GM23338 (cell line): Measurements from ENCODE around the gene CNOT4. TPM values are rescaled to one million over a fixed set of nuclear protein-coding genes. Genes with fewer than 3 reads are reported as not detected.

Source experiments
- ATAC-seq: fragments of 200-7000 bp; cut with Tn5 transposase; 3 replicates; pipeline ENCODE4 v1.9.1; 2020
- DNase-seq: peaks from one replicate; pipeline ENCODE4 v3.0.0-alpha.2; 2015; ENCODE audit warnings: low spot score
- H2AFZ ChIP-seq: fragments of 200-600 bp; sonication (generic); 2 replicates; pipeline ENCODE4 v1.8.0; 2016; ENCODE audit warnings: antibody characterized with exemption, mild to moderate bottlenecking, moderate library complexity
- H3F3A ChIP-seq: fragments of 200-600 bp; sonication (generic); replicated peaks from 2 replicates; pipeline ENCODE4 v1.8.0; 2017; ENCODE audit warnings: antibody characterized with exemption, mixed run types, low read depth
- H3K27ac ChIP-seq: fragments of 200-600 bp; sonication (generic); 2 replicates; pipeline ENCODE4 v1.6.1; 2016; ENCODE audit warnings: low read depth
- H3K27me3 ChIP-seq: fragments of 200-600 bp; sonication (generic); 2 replicates; pipeline ENCODE4 v1.8.0; 2016; ENCODE audit warnings: mild to moderate bottlenecking, mixed run types, moderate library complexity; ENCODE audit not compliant: insufficient read depth
- H3K36me3 ChIP-seq: fragments of 200-600 bp; sonication (generic); 2 replicates; pipeline ENCODE4 v1.8.0; 2016; ENCODE audit warnings: mild to moderate bottlenecking; ENCODE audit not compliant: insufficient read depth
- H3K4me1 ChIP-seq: fragments of 200-600 bp; sonication (generic); 2 replicates; pipeline ENCODE4 v1.8.0; 2016; ENCODE audit warnings: mild to moderate bottlenecking, moderate library complexity; ENCODE audit not compliant: insufficient read depth
- H3K4me2 ChIP-seq: fragments of 200-600 bp; sonication (generic); 2 replicates; pipeline ENCODE4 v1.7.1; 2017; ENCODE audit warnings: mixed run types
- H3K4me3 ChIP-seq: fragments of 200-600 bp; sonication (generic); 2 replicates; pipeline ENCODE4 v1.6.1; 2016; ENCODE audit warnings: mixed run types
- H3K79me2 ChIP-seq: fragments of 200-600 bp; sonication (generic); replicated peaks from 2 replicates; pipeline ENCODE4 v1.8.0; 2017; ENCODE audit warnings: mild to moderate bottlenecking; ENCODE audit not compliant: insufficient read depth
- H3K9me2 ChIP-seq: fragments of 200-600 bp; sonication (generic); 2 replicates; pipeline ENCODE4 v1.8.0; 2017; ENCODE audit not compliant: insufficient read depth
- H4K20me1 ChIP-seq: fragments of 200-600 bp; sonication (generic); replicated peaks from 2 replicates; pipeline ENCODE4 v1.8.0; 2017; ENCODE audit warnings: mild to moderate bottlenecking; ENCODE audit not compliant: insufficient read depth
- H3K27ac Mint-ChIP-seq: 2 replicates; pipeline ENCODE4 v1.8.0; 2020; ENCODE audit warnings: inconsistent platforms, mild to moderate bottlenecking, moderate library complexity, mixed read lengths
- H3K27me3 Mint-ChIP-seq: 3 replicates; pipeline ENCODE4 v1.8.0; 2022; ENCODE audit warnings: low read depth, mild to moderate bottlenecking, moderate library complexity, mixed read lengths, inconsistent platforms; ENCODE audit not compliant: insufficient read depth, poor library complexity
- H3K36me3 Mint-ChIP-seq: 3 replicates; pipeline ENCODE4 v1.8.0; 2021; ENCODE audit warnings: low read depth, mild to moderate bottlenecking, inconsistent platforms, moderate library complexity, mixed read lengths
- H3K4me1 Mint-ChIP-seq: 3 replicates; pipeline ENCODE4 v1.8.0; 2020; ENCODE audit warnings: mild to moderate bottlenecking, inconsistent platforms, mixed read lengths
- H3K4me3 Mint-ChIP-seq: 3 replicates; pipeline ENCODE4 v1.8.0; 2021; ENCODE audit warnings: moderate library complexity, mild to moderate bottlenecking, inconsistent platforms, mixed read lengths
- H3K9me3 Mint-ChIP-seq: 3 replicates; pipeline ENCODE4 v1.8.0; 2020; ENCODE audit warnings: moderate library complexity, mild to moderate bottlenecking, inconsistent platforms, mixed read lengths
- EZH2phosphoT487 ChIP-seq: fragments of 200-600 bp; sonication (generic); IDR thresholded peaks from one replicate; pipeline ENCODE4 v1.8.1; 2018; ENCODE audit warnings: antibody characterized with exemption; ENCODE audit not compliant: unreplicated experiment
- POLR2AphosphoS5 ChIP-seq: IDR thresholded peaks from 2 replicates; pipeline ENCODE4 v1.6.1; 2016; ENCODE audit warnings: antibody characterized with exemption, low read depth
- ZNF114 ChIP-seq: fragments of 250-450 bp; sonication (Bioruptor Pico); IDR thresholded peaks from 2 replicates; pipeline ENCODE4 v1.5.0; 2020; ENCODE audit warnings: mild to moderate bottlenecking, moderate library complexity
- ZNF331 ChIP-seq: fragments of 250-450 bp; sonication (Bioruptor Pico); IDR thresholded peaks from 2 replicates; pipeline ENCODE4 v1.5.0; 2020; ENCODE audit warnings: low read depth, mild to moderate bottlenecking, moderate library complexity
- polyA plus RNA-seq: library from polyadenylated mRNA; unstranded; fragments of >200 nt; fragmentation: Nextera tagmentation; extraction: Ambion mirVana; gene quantifications from 2 replicates; pipeline ENCODE4 v1.2.1, GENCODE V29; 2016
- total RNA-seq: library from RNA; depleted of rRNA; stranded (reverse); fragments of >200 nt; shearing (Covaris generic); gene quantifications from 2 replicates; pipeline ENCODE4 v1.2.3, GENCODE V29; 2014
- TF ChIP-seq, protein P1 (sequence below): IDR thresholded peaks from 2 replicates; pipeline ENCODE4 v1.6.1; 2016; ENCODE audit warnings: antibody characterized with exemption
- TF ChIP-seq, protein P2 (sequence below), 2 experiments: fragments of 200-600 bp in 1 of 2; sonication (generic) in 1 of 2; conservative IDR thresholded peaks; 2 replicates each; pipeline versions ENCODE4 v1.5.1 to v1.6.1; 2016 to 2017; ENCODE audit warnings: antibody characterized with exemption in 2 of 2, low read depth in 2 of 2, mild to moderate bottlenecking in 2 of 2, moderate library complexity in 1 of 2

CNOT4 gene
- total and polyA plus RNA-seq, 2 experiments from 2014 or later = 18.9 to 26.2 TPM

DNA sequence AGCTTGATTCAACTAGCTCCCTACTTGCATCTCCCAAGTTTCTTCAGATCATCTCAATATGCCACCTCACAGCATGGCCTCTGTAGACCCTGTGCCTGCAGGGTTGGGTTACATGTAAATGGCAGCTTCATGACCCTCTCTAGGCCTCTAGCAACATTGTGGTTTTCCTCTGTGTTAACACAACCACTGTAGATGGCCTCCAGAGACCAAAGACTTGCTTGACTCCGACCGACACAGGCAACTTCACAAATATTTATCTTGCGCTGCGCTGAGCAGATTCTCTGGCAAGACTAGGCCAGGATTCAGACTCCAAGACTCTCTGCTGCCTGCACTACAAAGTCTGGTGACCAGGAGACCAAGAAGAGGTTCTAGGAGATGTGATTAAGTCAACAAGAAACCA lies 75.9 kb downstream of the CNOT4 start (continued):
- TF ChIP-seq ZNF114 (CRISPR knock-in tag) (no peak), ZNF331 (CRISPR knock-in tag) (no peak), EZH2phosphoT487 (no peak)
- TF ChIP-seq, protein P1, sequence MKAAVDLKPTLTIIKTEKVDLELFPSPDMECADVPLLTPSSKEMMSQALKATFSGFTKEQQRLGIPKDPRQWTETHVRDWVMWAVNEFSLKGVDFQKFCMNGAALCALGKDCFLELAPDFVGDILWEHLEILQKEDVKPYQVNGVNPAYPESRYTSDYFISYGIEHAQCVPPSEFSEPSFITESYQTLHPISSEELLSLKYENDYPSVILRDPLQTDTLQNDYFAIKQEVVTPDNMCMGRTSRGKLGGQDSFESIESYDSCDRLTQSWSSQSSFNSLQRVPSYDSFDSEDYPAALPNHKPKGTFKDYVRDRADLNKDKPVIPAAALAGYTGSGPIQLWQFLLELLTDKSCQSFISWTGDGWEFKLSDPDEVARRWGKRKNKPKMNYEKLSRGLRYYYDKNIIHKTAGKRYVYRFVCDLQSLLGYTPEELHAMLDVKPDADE = no peak
- TF ChIP-seq, protein P2, sequence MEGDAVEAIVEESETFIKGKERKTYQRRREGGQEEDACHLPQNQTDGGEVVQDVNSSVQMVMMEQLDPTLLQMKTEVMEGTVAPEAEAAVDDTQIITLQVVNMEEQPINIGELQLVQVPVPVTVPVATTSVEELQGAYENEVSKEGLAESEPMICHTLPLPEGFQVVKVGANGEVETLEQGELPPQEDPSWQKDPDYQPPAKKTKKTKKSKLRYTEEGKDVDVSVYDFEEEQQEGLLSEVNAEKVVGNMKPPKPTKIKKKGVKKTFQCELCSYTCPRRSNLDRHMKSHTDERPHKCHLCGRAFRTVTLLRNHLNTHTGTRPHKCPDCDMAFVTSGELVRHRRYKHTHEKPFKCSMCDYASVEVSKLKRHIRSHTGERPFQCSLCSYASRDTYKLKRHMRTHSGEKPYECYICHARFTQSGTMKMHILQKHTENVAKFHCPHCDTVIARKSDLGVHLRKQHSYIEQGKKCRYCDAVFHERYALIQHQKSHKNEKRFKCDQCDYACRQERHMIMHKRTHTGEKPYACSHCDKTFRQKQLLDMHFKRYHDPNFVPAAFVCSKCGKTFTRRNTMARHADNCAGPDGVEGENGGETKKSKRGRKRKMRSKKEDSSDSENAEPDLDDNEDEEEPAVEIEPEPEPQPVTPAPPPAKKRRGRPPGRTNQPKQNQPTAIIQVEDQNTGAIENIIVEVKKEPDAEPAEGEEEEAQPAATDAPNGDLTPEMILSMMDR (conservative IDR thresholded peaks at IDR 0.05; ENCODE audit: low read depth in 2 of 2) = no peak

DNA sequence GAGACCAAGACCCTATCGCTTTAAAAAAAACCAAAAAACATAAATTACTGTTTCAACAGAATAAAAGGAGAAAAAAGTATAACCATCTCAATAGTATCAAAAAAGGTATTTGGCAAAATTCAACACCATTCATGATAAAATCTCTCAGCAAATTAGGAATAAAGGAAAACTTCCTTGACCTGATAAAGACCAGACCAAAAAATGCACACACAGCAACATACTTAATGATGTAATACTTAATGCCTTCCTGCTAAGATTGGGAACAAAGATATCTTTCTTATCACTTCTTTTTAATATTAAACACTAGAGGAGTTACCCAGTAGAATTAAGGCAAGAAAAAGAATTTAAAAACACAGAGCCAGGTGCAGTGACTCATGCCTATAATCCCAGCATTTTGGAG lies 79.3 kb downstream of the CNOT4 start:
- H3K9me3 Mint-ChIP-seq = no peaks in the 10 kb centered on the region; the same call in 2 of the 3 replicates
- H3K27ac Mint-ChIP-seq = no peak overlapping the region
- Histone ChIP-seq H3K4me1 (peaks cover 16% of the 10 kb centered on the region), H3K4me2 (no peak overlapping the region), H3F3A (no peaks in the 10 kb centered on the region), H3K27ac (no peak overlapping the region), H2AFZ (no peak overlapping the region), H3K79me2 (peaks cover 24% of the 10 kb centered on the region; the same call in 1 of the 2 replicates), H3K36me3 (peaks cover 5% of the 10 kb centered on the region; the same call in 1 of the 2 replicates), H3K27me3 (no peaks in the 10 kb centered on the region), H3K9me2 (no peaks in the 10 kb centered on the region), H3K4me3 (no peak overlapping the region), H4K20me1 (no peaks in the 10 kb centered on the region)
- DNase-seq (no peak), ATAC-seq (no peak)
- H3K36me3 Mint-ChIP-seq = peaks cover 16% of the 10 kb centered on the region
- peaks cover 23% of the 10 kb centered on the region for H3K4me1 Mint-ChIP-seq
- no peaks in the 10 kb centered on the region for H3K27me3 Mint-ChIP-seq
- no peak overlapping the region for H3K4me3 Mint-ChIP-seq
- TF ChIP-seq POLR2AphosphoS5 (no peak), EZH2phosphoT487 (no peak), ZNF331 (CRISPR knock-in tag) (no peak)
- TF ChIP-seq, protein P2 (conservative IDR thresholded peaks at IDR 0.05; ENCODE audit: low read depth in 2 of 2) = no peak
- TF ChIP-seq, protein P1 = no peak
